LHCN-M2 (cell line): Measurements from ENCODE around the gene ATP5ME. TPM values are rescaled to one million over a fixed set of nuclear protein-coding genes. Genes with fewer than 3 reads are reported as not detected.

Experiments
- DNase-seq: peaks from one replicate; pipeline ENCODE4 v3.0.0-alpha.2; 2012; ENCODE audit warnings: low read depth
- total RNA-seq: library from RNA; depleted of rRNA; stranded (reverse); fragments of >200 nt; gene quantifications from 2 replicates; pipeline ENCODE4 v1.2.3, GENCODE V29; 2014; rRNA removed

The ATP5ME gene
- total RNA-seq, 1 experiment from 2014 or later: 54.2 TPM

DNA sequence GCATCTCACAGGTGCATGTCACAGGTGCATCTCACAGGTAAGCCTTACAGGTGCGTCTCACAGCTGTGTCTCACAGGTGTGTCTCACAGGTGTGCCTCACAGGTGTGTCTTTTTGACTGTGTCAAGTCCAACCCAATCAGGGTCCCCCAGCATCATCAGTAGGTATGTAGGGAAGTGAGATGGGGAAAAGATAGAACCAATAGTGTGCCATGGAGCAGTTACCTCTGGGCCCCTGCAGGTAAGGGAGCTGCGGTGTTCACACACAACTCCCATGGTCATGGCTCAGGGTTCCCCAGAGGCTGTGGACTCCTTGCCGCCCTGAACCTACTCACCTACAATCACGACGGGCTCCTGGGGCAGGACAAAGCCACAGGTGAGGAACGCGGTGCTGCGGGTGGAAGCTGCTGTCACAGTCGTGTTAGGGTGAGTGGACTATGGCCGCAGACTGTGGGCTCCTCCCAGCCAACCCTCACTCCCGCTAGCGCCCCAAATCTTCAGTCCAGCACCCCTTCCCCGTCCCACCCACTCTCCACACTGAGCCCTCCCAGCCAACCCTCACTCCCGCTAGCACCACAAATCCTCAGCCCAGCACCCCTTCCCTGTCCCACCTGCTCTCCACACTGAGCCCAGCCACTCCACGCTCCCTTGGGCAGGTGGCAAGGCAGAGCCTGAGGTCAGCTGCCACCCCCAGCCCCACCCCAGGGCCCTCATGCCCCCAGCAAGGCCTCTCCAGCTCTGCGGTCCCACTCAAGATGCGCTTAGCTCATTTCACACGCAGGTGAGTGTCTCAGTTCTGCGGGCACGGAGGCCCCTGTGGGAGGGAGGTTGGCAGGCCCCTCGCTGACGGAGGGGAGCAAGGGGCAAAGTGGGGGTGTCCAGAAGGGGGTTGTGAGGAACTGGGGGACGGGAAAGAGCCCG lies 50.8 kb downstream of the ATP5ME start:
- DNase-seq: no peak

Other genes starting within 250 kb of the ATP5ME start
- gene ZNF721, start 175.1 kb downstream of the ATP5ME start, total RNA-seq: 8.8 and 13.2 TPM in 2 replicates
- gene PIGG, start 175.1 kb downstream of the ATP5ME start, total RNA-seq: 33.3 and 36.2 TPM in 2 replicates
- gene TMEM271, start 98.0 kb downstream of the ATP5ME start, total RNA-seq: not detected in 2 replicates
- 0.06 and 0.29 TPM in 2 replicates for gene PDE6B, start 48.7 kb downstream of the ATP5ME start, total RNA-seq
- 8.1 and 10.4 TPM in 2 replicates for gene MYL5, start 266 bp upstream of the ATP5ME start, total RNA-seq
- gene SLC49A3, start 14.9 kb upstream of the ATP5ME start, total RNA-seq: 0.17 TPM in 1 of 2 replicates, not detected in the other
- 66.3 and 69.6 TPM in 2 replicates for gene PCGF3, start 31.6 kb upstream of the ATP5ME start, total RNA-seq
- not detected in 2 replicates for gene CPLX1, start 151.9 kb upstream of the ATP5ME start, total RNA-seq